DMS79 (cell line): ENCODE measurements around the gene CRELD2.

ENCODE experiments used
- DNase-seq: peaks from one replicate; lab custom pipeline; 2025; lab: John Stamatoyannopoulos, UW

Gene CRELD2

DNA sequence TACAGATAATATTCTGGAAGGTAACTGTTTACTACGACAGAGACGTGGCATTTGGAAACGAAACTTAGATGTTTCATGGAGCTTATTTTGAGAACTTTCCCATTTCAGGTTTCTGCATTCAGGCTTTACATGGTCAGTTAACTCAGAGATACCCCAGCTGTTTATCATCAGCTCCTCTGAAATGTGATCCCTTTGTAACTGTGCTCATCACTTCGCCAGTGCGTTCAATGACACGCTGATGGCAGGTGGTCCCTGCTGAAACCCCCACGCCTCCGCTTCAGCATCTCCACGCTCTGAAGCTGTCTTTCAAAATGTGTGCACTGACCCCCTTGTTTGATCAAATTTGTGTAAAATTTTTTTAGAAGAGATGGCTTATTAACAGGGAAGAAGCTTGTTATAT lies 30.7 kb upstream of the CRELD2 start:
- DNase-seq: no peak

DNA sequence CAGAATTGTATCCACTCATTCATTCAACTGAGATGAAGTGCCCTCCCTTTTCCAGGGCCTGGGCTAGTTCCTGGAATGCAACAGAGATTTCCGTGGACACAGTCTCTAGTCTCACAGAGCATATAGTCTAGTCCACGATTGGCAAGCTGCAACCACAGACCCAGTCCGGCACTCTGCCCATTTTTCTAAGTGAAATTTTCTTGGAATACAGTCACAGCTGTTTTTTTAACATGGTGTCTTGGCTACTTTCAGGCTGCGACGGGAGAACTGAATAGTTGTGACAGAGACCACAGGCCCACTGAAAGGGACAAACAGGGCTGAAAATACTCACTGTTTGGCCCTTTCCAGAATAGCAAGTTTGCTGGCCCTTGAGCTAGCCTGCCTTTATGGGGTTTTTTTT lies 29.4 kb upstream of the CRELD2 start:
- no peak for DNase-seq

DNA sequence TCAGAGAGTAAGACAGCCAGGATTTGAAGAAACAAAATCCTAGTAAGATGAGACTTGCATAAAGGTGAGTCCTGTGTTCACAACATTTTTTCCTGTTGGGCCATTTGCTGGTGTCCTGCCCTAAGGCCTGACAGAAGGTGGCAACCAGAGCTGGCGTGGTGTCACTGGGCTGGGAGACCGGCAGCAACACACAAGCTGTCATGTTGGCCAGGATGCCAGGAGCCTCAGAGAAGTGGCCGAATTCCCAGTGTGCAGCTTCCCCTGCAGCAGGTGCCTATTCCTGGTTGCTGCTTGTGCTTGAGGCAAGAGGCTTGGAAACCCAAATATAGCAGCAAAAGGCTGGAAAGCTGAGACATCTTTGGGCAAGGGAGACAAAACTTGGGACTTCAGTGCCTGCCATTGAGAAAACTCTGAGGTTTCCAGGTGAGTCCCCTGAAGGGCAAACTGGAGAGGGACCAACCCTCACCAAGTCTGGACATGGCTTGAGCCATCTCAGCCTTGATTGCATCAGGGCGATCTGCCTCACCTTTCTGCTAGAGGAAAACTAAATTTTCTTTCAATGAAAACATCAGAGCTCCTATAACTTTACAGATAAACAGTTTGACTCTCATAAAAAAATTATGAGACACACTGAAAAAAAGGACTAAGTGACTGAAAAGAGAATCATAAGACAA lies 26.1 kb upstream of the CRELD2 start:
- DNase-seq: no peak

DNA sequence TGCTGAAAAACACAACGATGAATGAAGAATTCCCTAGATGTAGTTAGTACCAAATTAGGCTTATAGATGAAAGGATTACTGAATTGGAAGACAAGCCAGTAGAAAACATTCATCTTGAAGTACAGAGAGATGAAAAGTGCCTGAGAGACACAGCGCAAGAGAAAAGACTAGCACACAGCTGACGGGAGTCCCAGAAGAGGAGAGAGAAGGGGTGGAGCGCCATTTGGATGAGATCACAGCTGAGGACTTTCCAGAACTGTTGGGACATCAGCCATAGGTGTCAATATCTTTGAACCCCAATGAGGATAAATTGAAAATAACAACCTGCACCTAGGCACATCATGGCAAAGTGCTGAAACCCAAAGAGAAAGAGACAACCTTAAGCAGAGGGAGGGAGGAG lies 25.4 kb upstream of the CRELD2 start:
- no peak for DNase-seq

DNA sequence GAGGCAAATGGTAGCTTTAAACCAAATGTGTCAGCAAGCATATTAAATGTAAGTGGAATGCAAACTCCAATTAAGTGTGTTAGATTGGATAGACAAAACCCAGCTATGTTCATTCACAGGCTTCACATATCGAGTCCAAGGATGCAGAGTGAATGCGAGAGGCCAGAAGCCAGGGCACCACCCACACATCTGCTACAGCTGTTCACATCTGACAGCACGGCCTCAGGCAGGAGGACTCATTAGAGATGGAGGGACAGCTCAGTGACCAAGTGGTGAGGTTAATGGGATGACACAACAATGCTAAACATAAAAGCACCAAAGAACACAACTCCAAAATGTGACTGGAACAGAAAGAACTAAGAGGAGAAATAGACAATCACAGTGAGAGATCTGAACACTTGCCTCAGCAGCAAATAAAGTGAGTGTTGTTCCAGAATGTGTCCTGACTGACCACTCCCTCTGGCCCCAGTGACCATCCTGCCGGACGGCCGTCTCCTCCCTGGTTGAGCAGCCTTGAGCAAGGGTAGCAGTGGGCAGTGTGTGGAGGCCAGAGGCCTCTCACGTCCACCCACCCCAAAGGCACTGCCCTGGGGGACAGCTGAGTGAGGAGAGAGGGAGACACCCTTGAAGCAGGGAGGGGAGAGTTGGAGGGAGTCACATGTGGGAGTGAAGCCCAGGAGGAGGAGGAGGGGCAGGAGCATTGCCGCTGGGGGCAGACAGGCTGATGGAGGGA lies 23.9 kb upstream of the CRELD2 start:
- DNase-seq: no peak

DNA sequence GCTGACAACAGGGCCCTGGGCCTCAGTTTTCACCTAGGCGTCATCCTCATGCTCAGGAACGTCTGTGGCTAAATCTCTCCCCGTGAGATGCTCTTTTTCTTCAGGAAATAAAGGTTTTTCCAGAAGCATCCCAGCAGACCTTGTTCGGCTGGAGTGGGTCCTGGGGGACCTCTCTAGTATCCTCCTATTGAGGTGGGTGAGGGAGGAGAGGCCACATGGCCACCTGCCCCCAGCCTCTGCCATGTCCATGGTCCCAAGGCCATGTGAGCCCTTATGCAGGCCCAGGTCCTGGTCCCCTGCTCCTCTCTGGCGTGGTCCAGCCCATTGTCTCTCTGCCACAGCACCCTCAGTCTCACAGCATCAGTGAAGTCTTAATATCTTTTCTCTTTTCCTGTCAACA lies 22.2 kb upstream of the CRELD2 start:
- no peak for DNase-seq

DNA sequence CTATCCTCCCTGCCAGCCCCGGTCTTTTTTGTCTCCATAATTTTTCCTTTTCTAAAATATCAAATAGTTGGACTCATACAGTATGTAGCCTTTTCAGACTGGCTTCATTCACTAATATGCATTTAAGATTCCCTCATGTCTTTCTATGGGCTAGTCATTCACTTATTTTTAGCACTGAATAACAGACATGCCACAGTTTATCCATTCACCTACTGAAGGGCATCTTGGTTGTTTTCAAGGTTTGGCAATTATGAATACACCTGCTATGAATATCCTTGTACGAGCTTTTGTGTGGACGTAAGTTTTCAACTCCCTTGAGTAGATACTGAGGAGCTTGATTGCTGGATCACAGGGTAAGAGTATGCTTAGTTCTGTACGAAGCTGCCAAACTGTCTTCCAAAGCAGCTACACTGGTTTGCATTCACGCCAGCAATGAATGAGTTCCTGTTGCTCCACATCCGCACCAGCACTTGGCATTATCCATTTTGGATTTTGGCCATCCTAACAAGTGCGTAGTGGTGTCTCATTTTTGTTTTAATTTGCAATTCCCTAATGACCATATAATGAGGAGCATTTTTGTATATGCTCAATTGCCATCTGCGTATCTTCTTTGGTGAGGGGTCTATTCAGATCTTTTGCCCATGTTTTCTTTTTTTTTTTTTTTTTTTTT lies 21.3 kb upstream of the CRELD2 start:
- DNase-seq: no peak

DNA sequence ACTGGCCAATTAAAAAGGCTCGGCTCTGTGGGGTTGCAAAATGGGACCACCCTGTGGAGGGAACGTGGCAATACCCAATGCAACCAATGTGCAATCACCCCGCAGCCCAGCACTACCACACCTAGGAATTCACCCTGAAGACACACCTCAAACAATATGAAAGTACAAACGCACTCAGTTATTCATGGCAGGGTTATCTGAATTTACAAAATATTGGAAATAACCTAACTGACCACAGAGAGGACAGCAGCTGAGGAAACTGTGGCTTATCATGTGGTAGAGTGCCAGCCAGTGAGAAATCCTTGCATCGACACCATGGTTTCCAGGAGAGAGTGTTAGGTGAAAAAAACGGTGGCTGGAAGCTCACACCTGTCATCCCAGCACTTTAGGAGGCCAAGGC lies 18.9 kb upstream of the CRELD2 start:
- DNase-seq: no peak

DNA sequence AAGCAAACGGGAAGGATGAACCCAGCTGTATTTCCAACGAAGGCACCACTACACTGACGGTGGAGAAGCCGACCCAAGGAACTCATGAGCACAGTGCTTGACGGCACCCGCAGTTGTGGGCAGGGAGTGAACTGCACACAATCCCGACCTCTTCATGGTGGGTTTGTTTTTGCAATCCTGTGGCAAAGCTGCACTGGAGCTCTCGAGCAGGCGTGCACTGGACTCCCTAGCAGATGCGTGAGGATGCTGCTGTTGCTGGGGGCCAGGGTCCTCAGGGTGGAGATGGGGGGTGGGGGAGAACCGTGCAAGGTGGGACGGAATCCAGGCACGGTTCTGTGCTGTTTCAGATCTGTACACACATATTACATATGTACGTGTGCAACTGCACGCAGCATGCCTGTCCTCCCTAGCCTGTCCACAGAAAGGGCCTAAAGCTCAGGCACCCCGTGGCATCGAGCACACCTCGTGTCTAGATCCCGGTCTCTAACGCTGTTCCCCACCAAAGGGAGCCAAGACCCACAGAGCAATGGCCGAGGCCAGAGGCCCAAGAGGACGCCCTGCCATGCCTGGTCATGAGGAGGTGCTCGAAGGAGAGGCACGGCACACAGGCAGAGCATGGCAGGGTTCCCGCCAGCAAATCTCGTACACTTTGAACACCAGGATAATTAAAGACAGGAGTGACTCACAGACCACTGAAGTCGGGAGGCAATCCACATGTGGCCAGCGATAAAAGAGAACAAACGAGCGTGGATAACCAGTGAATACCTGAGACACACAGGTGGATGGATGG lies 17.8 kb upstream of the CRELD2 start:
- no peak for DNase-seq

DNA sequence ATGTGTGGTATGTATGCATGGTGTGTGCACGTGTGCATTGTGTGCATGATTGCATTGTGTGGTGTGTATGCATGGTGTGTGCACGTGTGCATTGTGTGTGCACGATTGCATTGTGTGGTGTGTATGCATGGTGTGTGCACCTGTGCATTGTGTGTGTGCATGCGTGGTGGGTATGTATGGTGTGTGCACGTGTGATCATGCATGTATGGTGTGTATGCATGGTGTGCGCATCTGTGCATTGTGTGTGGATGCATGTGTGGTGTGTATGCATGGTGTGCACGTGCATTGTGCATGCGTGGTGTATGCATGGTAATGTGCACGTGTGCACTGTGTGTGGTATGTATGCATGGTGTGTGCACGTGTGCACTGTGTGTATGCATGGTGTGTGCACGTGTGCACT lies 17.0 kb upstream of the CRELD2 start:
- DNase-seq: no peak

DNA sequence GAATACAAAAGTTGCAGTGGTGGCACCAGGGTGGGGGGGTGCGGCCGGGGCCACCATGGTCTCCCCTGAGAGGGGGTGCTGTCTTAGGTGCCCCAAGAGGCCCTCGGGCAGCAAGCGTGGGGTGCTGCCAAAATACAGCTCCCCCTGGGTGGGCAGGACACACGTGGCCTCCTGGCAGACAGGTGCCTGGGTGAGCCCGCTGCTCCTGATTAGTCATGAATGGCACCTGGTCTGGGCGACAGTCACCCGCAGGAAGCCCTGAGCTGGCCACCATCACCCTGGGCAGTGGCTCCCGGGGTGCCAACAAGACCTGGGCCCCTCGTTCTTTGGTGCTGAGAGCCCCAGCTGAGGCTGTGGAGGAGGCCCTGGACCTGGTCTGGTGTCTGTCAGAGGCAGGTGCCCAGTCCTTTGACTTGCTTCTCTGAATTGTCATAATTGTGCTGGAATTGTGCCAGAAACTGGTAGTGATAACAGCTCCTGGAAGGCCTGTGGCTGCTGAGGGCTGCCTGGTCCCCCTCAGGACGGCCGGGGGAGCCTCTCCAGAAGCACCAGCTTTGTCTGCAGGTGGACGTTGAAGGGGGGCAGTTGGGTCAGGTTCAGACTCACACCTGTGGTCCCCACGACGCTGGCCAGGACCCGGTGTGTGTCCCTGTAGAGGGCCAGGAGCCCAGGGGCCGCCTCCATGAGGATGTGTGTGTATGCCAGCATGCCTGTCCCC lies 15.0 kb upstream of the CRELD2 start:
- peak; percentile 23 for DNase-seq

DNA sequence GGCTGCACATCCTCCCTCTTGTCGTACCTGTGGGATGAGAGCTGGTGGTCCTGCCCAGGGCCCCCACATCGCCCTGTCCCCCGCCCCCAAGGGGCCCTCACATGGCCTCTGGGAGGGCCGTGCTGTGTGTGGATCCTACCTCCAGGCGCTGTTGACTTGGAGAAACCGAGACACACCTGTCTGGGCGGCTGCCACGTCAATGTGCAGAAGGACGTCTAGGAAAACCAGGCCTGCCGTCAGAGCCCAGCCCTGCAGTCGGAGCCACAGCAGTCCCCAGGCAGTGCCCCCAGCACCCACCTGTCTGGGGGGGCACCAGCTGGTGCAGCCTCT lies 14.4 kb upstream of the CRELD2 start:
- no peak for DNase-seq

DNA sequence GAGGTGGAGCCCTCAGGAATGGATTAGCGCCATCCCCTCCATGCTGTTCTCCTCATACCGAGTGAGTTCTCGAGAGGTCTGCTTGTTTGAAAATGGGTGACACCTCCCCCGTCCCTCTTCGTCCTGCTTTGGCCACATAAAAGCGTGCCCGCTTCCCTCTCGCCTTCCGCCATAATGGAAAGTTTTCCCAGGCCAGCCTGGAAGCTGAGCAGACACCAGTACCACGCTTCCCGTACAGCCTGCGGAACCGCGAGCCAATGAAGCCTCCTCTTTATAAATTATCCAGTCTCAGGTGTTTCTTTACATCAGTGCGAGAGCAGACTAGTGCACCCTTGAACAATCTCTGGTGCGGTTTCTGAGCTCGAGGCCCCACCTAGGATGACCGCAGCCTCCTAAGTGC lies 13.0 kb upstream of the CRELD2 start:
- DNase-seq: no peak

DNA sequence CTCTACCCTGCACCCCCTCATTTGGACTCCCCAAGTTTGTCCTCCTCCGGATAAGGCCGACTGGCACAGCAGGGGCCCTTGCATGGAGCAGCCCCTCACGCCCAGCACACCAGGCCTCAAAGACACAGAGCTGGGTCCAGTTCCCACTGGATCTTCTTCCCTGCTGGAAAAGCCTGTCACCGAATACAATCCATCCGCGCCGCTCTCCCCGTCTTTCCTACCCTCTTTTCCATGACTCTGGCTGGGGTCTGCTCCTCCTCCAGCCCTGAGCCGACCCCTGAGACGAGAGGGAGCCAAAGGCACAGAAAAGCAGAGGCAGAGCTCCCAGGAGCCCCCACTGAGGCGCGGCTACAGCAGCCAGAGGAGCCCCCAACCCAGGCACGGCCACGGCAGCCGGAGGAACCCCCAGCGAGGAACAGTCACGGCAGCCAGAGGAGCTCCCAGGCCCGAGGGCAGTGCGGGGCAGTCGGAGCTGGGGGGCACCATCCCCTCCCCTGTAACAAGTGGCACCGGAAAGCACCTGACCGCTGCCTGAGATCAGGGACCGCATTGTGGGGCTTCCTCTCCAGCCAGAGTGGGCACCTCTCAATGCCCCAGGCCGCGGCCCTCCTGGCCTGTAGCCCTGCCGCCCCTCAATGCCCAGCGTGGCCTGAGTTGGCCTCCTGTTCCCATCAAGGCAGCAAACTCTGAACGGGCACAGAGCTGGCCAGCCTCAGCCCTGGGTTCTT lies 12.2 kb upstream of the CRELD2 start:
- DNase-seq: no peak

DNA sequence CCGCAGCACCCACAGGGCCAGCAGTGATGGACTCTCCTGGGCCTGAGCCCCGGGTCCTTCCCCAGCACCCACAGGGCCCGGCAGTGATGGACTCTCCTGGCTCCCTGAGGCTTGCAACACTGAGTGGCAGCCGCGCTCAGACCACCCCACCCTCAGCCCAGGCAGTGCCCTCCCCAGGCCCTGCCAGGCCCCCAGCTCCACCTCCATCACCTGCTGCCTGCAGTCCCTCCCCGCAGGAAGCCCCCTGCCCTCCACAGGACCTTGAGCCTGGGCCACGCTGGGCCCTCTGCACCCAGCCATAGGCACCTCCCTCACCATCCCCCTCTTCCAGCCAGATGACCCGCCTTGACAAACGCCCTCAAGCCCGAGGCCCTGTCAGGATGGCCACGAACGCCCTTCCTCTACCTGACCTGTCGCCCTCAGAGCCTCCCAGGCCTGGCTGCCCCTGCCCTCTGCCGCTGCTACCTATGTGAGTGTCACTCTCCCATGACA lies 11.6 kb upstream of the CRELD2 start:
- DNase-seq: no peak

DNA sequence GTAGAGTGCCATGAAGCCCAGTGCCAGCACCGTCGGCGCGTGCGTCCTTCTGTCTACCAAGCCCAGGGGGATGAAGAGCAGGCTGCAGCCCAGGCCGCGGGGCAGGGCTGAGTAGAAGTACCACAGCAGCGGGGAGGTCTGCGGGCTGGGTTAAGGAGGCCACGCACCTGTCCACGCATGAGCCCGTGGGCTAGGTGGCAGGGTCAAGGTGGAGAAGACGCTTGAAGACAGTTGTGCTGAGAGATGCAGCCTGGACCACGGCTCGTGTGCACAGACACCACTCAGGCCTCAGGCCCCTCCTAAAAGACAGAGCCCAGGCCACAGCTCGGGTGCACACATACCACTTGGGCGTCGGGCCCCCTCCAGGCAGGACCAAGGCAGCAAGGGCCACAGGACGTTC lies 10.6 kb upstream of the CRELD2 start:
- DNase-seq: no peak

DNA sequence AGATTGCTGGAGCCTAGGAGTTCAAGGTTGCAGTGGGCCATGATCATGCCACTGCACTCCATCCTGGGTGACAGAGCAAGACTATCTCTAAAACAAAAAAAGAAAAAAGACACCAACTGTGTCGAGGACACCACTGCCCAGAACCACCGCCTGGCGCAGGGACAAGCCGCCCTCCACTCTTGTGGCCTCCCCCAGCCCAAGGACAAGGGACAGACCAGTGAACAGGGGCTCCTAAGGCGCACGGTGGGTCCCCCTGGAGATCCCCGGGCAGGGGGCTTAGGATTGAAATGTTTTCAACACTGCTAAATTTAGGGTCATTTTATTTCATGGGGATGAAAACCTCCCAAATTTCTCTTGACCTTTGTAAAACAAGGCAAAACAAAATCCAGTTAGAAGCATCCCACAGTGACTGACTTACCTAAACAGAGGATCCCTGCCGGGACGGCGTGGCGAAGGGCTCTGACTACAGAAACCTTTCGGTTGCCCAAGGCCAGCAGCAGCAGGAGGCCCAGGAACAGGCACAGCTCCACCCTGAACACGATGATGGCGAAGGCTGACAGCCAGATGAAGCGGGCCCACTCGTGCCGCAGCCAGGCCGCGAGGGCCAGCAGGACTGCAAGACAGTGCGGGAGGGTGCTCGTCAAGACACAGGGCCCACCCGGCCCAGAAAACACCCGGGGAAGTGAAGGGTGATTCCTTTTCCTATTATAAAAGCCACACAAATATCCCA lies 8.8 kb upstream of the CRELD2 start:
- no peak for DNase-seq

DNA sequence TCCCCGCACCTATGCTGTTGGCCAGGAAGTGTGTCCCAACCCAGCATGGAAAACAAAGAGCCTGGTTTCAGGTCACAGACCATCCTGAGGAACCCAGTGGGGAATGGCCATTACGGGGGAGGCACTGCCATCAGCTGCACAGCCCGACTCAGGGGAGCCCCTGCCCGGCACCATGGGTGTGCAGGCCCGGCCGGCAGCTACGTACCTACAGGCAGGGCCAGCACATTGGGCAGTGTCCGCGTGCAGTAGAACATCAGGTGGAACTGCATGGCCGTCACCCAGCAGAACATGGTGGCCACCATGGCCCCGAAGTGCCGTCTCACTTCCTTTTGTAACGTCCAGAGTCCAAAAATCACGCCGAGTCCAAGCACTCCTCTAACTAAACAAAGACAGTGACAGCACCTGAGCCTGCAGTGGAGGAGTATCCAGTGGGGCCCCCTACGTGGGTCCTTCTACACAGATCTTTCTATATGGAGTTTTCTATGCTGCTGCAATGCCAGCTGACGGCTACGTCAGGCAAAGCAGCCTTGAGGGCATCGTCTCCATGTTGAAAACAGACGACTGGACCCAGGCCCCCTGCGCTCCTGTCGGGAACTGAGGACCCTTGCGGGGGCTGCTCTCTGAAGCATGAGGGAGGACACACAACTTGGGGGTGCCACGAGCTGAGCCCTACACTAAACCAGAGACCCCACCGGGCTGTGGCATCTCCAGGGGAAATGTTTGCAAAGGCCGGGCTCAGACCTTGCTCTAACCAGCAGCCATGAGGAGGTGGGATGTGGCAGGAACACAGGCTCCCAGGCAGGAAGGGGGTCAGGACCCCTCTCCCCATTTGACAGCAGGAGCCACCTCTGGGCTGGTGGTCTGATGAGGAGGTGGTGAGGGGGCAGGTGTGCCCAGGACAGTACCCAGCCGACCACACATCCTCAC lies 7.9 kb upstream of the CRELD2 start:
- no peak for DNase-seq

DNA sequence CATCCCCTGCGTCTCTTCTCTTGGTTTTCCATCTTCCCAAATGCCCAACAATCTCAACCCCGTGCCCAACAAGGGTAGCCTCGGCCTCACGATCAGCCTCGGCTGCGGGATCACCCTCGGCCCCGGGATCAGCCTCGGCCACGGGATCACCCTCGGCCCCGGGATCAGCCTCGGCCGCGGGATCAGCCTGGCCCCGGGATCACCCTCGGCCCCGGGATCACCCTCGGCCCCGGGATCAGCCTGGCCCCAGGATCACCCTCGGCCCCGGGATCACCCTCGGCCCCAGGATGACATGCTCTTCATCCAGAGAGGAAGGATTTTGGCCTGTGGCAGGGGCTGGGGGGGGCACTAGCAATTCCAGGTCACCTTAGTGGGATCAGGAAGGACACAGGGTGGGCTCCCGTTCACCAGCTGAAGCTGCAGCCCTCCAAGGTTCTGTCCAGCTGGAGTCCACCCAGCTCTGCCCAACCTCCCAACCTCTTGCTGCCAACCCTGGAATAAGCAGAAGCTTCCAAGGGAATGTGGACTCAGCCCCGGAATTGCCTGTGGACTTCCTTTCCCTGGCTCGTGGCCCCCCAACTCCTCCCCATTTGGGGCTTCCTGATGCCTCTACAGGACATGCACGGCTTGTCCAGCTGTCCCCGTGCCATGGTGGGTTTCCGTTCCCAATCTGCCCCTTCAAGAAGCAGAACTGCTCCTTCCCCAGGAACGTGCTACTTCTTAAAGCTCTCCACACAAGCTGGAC lies 6.4 kb upstream of the CRELD2 start:
- no peak for DNase-seq
